Neural crest cell (in vitro differentiated cells): ENCODE data around the gene THEMIS2. TPM values are rescaled to one million over a fixed set of nuclear protein-coding genes. Genes with fewer than 3 reads are reported as not detected.

Experiments used
- DNase-seq: peaks from one replicate; pipeline ENCODE4 v3.0.0; 2021; ENCODE audit warnings: low read depth, mixed read lengths, low spot score
- H3K27ac Mint-ChIP-seq: one replicate; pipeline ENCODE4 v1.8.0; 2021; ENCODE audit warnings: mild to moderate bottlenecking, mixed read lengths; ENCODE audit not compliant: unreplicated experiment
- H3K27me3 Mint-ChIP-seq: 2 replicates; pipeline ENCODE4 v1.8.0; 2021; ENCODE audit warnings: low read depth, mild to moderate bottlenecking, mixed read lengths
- H3K36me3 Mint-ChIP-seq: 2 replicates; pipeline ENCODE4 v1.8.0; 2021; ENCODE audit warnings: low read depth, mild to moderate bottlenecking, mixed read lengths
- H3K4me1 Mint-ChIP-seq: 2 replicates; pipeline ENCODE4 v1.8.0; 2021; ENCODE audit warnings: mixed read lengths
- H3K4me3 Mint-ChIP-seq: one replicate; pipeline ENCODE4 v1.8.0; 2021; ENCODE audit warnings: mild to moderate bottlenecking, mixed read lengths
- H3K9me3 Mint-ChIP-seq: 2 replicates; pipeline ENCODE4 v1.8.0; 2021; ENCODE audit warnings: mixed read lengths
- total RNA-seq: library from RNA; stranded (reverse); gene quantifications from 2 replicates; pipeline ENCODE4 v1.2.1, GENCODE V29; 2021
- TF ChIP-seq, protein P1 (sequence below): fragments of 200-600 bp; sonication (generic); conservative IDR thresholded peaks from 2 replicates; pipeline ENCODE4 v1.5.0; 2021; ENCODE audit warnings: antibody characterized with exemption, mild to moderate bottlenecking

Gene THEMIS2
- total RNA-seq, 1 donor from 2014 or later, result 5.5 TPM

DNA sequence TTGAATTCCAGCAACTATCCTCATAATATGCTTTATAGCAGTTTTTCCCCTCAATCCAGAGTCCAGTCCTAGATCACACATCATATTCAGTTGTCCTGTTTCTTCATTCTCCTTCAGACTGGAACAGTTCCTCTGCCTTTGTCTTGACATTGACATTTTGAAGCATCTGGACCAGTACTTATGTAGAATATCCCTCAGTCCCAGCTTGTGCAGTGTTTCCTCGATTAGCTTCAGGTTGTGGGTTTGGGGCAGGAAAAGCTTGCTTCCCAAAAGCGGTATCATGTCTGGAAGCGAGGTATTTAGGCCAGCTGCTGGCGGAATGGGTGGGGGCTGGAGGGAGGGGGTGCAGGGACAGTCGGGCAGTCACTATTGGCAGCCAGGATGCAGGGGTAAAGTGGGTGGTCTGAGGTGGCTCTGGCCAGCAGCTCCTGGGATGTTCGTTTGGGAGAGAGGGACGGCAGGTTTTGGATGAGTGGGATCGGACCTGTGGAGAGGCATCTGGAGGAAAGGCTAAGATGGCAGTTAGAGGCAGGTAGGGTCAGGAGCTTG is 6.5 kb downstream of the THEMIS2 start:
- TF ChIP-seq, protein P1, sequence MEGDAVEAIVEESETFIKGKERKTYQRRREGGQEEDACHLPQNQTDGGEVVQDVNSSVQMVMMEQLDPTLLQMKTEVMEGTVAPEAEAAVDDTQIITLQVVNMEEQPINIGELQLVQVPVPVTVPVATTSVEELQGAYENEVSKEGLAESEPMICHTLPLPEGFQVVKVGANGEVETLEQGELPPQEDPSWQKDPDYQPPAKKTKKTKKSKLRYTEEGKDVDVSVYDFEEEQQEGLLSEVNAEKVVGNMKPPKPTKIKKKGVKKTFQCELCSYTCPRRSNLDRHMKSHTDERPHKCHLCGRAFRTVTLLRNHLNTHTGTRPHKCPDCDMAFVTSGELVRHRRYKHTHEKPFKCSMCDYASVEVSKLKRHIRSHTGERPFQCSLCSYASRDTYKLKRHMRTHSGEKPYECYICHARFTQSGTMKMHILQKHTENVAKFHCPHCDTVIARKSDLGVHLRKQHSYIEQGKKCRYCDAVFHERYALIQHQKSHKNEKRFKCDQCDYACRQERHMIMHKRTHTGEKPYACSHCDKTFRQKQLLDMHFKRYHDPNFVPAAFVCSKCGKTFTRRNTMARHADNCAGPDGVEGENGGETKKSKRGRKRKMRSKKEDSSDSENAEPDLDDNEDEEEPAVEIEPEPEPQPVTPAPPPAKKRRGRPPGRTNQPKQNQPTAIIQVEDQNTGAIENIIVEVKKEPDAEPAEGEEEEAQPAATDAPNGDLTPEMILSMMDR, result no peak
- Mint-ChIP-seq H3K27me3 (no peaks in the 10 kb centered on the region), H3K4me1 (no peaks in the 10 kb centered on the region), H3K9me3 (no peaks in the 10 kb centered on the region), H3K36me3 (no peaks in the 10 kb centered on the region), H3K4me3 (no peak overlapping the region), H3K27ac (peak overlapping the region; percentile 69)
- DNase-seq, result no peak

DNA sequence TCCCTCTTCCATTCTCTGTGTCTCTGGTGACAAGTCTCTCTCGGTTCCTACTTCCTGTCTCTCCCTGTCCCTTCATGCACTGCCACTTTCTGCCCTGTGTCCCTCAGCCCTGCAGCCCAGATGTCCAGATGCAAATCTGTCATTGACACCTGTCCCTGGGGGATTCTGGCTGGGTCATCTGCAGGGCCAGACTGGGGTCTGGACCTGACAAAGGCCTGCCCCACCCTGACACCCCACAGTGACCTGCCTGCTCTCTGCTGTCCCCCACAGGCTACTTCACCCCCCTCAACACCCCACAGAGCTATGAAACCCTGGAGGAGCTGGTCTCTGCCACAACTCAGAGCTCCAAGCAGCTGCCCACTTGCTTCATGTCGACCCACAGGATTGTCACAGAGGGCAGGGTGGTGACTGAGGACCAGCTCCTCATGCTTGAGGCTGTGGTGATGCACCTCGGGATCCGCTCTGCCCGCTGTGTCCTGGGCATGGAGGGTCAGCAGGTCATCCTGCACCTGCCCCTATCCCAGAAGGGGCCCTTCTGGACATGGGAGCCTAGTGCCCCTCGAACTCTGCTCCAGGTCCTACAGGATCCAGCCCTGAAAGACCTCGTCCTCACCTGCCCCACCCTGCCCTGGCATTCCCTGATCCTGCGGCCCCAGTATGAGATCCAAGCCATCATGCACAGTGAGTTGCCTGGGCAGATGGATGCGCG is 7.2 kb downstream of the THEMIS2 start:
- no peaks in the 10 kb centered on the region for H3K36me3 Mint-ChIP-seq
- peak overlapping the region; percentile 69 for H3K27ac Mint-ChIP-seq
- H3K4me3 Mint-ChIP-seq, result no peak overlapping the region
- TF ChIP-seq, protein P1, result no peak
- H3K4me1 Mint-ChIP-seq, result no peaks in the 10 kb centered on the region
- H3K9me3 Mint-ChIP-seq, result no peaks in the 10 kb centered on the region
- DNase-seq, result no peak
- no peaks in the 10 kb centered on the region for H3K27me3 Mint-ChIP-seq

DNA sequence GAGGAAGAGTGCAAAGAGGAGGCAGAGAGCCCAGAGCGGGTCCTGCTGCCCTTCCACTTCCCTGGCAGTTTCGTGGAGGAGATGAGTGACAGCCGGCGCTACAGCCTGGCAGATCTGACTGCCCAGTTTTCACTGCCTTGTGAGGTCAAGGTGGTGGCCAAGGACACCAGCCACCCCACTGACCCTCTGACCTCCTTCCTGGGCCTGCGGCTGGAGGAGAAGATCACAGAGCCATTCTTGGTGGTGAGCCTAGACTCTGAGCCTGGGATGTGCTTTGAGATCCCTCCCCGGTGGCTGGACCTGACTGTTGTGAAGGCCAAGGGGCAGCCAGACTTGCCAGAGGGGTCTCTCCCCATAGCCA is 10.2 kb downstream of the THEMIS2 start:
- no peak for DNase-seq
- Mint-ChIP-seq H3K4me1 (no peaks in the 10 kb centered on the region), H3K27me3 (no peaks in the 10 kb centered on the region), H3K36me3 (peaks cover 2% of the 10 kb centered on the region), H3K4me3 (no peak overlapping the region), H3K9me3 (no peaks in the 10 kb centered on the region), H3K27ac (peak overlapping the region; percentile 50)
- TF ChIP-seq, protein P1, result no peak

DNA sequence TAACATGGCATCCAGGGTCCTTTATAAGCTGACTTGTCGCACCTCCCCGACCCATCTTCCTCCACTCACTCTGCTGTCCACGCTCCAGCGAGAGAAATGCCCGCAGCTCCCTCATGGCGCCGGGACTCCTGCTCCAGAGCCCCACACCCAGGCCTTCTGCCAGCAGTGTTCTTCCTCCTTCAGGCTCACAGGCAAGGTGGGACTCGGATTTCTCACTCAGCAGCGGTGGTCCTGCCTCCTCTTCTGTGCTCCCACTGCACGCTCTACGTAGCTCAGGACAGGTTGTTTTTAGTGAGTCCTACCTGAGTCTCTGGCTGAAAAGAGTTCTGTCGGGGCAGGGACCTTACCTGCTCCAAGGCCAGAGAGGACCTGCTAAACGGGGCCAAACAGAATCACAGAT is 11.2 kb downstream of the THEMIS2 start:
- Mint-ChIP-seq H3K9me3 (no peaks in the 10 kb centered on the region), H3K27ac (no peak overlapping the region), H3K4me1 (no peaks in the 10 kb centered on the region), H3K36me3 (peaks cover 3% of the 10 kb centered on the region), H3K27me3 (no peaks in the 10 kb centered on the region), H3K4me3 (no peak overlapping the region)
- TF ChIP-seq, protein P1, result no peak
- DNase-seq, result no peak

DNA sequence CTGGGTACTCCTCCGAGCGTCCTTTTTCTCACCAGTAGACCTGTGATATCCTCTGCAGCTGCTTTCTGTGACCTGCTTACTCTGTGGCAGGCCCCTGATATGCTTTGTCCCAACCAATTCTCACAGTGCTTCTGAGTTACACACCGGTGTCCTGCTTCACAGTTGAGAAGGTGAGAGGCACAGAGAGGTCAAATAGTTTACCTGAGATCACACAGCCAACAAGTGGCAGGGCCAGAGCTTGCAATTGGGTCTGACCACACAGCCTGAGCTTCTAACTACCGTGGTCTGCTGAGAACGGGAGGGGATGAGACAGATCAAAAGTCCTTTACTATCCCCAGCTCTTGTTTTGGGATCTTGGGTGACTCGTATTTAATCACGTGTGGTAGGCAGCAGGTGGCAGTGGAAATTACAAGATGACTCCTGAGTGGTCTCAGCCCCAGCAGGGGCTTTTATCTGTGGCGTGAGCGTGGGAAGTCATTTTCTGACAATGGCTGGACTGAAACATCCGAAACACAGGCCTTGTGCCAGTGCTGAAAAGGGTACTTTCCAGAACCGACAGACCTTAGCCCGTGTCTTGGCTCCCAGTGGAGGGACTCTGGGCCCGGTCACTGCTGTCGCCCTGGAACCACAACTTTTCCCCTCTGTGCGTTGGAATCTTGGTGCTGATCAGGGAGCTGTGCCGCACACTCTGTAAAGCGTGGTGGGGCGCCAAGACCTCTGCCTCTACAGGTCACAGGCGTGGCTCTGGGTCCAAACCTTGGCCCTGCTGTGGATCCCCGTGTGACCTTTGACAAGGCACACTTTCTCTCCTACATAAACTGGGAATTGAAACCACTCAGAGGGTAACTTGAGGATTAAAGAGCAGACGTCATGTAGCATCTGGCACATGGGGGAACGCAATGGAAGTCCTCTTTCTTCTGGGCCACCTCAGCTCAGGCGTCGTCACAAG is 11.9 kb downstream of the THEMIS2 start:
- no peaks in the 10 kb centered on the region for H3K27me3 Mint-ChIP-seq

More for the DNA sequence above, 11.9 kb downstream of the THEMIS2 start:
- TF ChIP-seq, protein P1, result no peak
- Mint-ChIP-seq H3K4me1 (no peaks in the 10 kb centered on the region), H3K9me3 (no peaks in the 10 kb centered on the region), H3K4me3 (no peak overlapping the region), H3K27ac (peak overlapping the region; percentile 67), H3K36me3 (peaks cover 5% of the 10 kb centered on the region)
- DNase-seq, result no peak
